IPS-15b (cell line): ENCODE data around the gene ABCC2.
"Not testable (repeated sequence)": the region's sequence is repeated elsewhere in the genome, so short reads cannot be mapped to it uniquely, and the experiment has no call there.

Experiments used
- H3K27me3 ChIP-seq: one replicate; pipeline ENCODE4 v1.6.1; 2013; ENCODE audit warnings: low read length; ENCODE audit not compliant: control insufficient read depth, insufficient read depth
- H3K36me3 ChIP-seq: one replicate; pipeline ENCODE4 v1.6.1; 2013; ENCODE audit warnings: low read length; ENCODE audit not compliant: control insufficient read depth, insufficient read depth
- H3K4me1 ChIP-seq: one replicate; pipeline ENCODE4 v1.6.1; 2013; ENCODE audit warnings: mild to moderate bottlenecking, low read length; ENCODE audit not compliant: control insufficient read depth, insufficient read depth
- H3K4me3 ChIP-seq: one replicate; pipeline ENCODE4 v1.5.1; 2013; ENCODE audit warnings: low read depth, low read length
- H3K9ac ChIP-seq: one replicate; pipeline ENCODE4 v1.6.1; 2013; ENCODE audit warnings: low read depth, mild to moderate bottlenecking, low read length
- H3K9me3 ChIP-seq: one replicate; pipeline ENCODE4 v1.6.1; 2013; ENCODE audit warnings: mild to moderate bottlenecking, low read length; ENCODE audit not compliant: control insufficient read depth, insufficient read depth

ABCC2 gene

DNA sequence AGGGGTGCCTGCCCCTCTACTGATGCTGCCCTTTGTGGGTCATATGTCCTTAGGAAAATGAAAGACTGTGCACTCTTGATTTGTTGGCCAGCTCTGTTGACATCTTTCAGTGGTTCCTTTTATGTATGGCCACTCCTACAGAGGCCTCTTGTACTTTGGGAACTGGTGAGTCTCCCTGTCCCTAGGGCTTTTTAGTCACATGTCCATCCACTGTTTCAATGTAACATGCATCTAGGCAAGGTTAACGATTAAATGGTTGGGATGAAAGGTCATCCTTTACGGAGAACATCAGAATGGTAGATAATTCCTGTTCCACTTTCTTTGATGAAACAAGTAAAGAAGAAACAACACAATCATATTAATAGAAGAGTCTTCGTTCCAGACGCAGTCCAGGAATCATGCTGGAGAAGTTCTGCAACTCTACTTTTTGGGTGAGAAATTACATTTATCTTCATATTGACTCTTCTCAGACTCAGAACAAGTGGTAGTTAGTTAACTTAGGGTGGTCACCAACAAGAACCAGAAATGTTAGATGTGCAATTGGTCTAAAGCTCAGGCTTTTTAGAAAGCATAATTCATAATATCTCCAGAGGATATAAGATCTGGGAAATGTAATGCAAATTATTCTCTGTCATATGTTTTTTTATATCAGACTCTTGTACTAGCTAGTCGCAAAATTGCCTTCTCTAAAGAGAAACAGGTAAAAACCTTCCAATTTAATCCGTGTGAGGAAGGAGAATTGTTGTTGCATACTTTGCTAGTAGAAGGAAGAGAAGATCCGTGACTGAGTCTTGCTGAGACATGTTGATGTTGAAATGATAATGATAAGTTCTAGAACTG, at the start of gene ABCC2:
ABCC2 (plus strand) TSS at position 194 of the 840 bp plus-strand sequence; CDS start at position 399, 205 bp downstream.
- H3K36me3 ChIP-seq = no peaks in the 10 kb centered on the region
- no peaks in the 10 kb centered on the region for H3K27me3 ChIP-seq
- no peaks in the 10 kb centered on the region for H3K9me3 ChIP-seq
- H3K4me1 ChIP-seq = peaks cover 17% of the 10 kb centered on the region
- no peak within 1 kb of the TSS for H3K4me3 ChIP-seq
- no peak within 1 kb of the TSS for H3K9ac ChIP-seq

DNA sequence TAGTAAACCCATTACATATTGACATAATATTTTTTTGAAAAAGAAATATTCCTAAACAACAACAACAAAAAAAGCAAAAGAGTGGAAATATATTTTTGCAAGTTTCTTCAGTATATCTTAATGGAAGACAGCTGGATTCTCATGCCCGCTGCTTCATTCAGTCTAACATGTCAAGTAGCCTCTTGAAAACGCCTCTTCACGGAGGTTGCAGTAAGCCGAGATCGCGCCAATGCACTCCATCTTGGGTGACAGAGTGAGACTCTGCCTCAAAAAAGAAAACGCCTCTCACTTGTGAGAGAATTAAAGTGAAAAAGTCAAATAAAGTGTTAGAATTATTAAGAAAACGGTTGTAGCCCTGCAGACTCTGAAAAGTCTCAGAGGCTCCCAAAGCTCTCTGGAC, 49.1 kb upstream of the ABCC2 start:
- peaks cover 5% of the 10 kb centered on the region for H3K36me3 ChIP-seq
- H3K9ac ChIP-seq = no peak overlapping the region
- no peaks in the 10 kb centered on the region for H3K27me3 ChIP-seq

GRCh38 chr10:99734111-99734510, 48.3 kb upstream of the ABCC2 start:
- H3K4me3 ChIP-seq, H3K9me3 ChIP-seq, H3K27me3 ChIP-seq, H3K36me3 ChIP-seq, H3K4me1 ChIP-seq, H3K9ac ChIP-seq: not testable (repeated sequence)

More for the DNA sequence above, 49.1 kb upstream of the ABCC2 start:
- Histone ChIP-seq H3K9me3 (no peaks in the 10 kb centered on the region), H3K4me1 (peaks cover 4% of the 10 kb centered on the region), H3K4me3 (no peak overlapping the region)

DNA sequence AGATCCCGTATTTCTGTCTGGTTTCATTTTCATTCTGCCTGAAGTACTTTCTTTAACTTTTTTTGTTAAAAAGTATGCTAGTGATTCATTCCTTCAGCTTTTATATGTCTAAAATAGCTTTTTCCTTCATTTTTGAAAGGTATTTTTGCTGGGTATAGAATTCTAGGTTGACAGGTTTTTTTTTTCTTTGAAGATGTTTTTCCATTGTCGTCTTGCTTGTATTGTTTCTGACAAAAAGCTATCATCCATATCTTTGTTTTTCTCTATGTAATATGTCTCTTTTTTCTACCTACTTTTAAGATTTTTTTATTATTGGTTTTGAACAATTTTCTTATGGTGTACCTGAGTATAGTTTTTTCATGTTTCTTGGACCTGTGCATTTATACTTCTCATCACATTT, 42.2 kb upstream of the ABCC2 start:
- Histone ChIP-seq H3K27me3 (no peaks in the 10 kb centered on the region), H3K36me3 (peaks cover 16% of the 10 kb centered on the region), H3K4me1 (no peaks in the 10 kb centered on the region), H3K9ac (no peak overlapping the region), H3K9me3 (no peaks in the 10 kb centered on the region), H3K4me3 (no peak overlapping the region)

- H3K4me1 ChIP-seq = no peaks in the 10 kb centered on the region
- H3K9me3 ChIP-seq = no peaks in the 10 kb centered on the region
- no peak overlapping the region for H3K9ac ChIP-seq
- peaks cover 20% of the 10 kb centered on the region for H3K36me3 ChIP-seq
- no peaks in the 10 kb centered on the region for H3K27me3 ChIP-seq
- no peak overlapping the region for H3K4me3 ChIP-seq
These were observed 41.4 kb upstream of the ABCC2 start for GRCh38 chr10:99740933-99741559.

- H3K9ac ChIP-seq = no peak overlapping the region
- no peaks in the 10 kb centered on the region for H3K9me3 ChIP-seq
- H3K36me3 ChIP-seq = peaks cover 20% of the 10 kb centered on the region
- H3K4me1 ChIP-seq = no peaks in the 10 kb centered on the region
- no peaks in the 10 kb centered on the region for H3K27me3 ChIP-seq
- no peak overlapping the region for H3K4me3 ChIP-seq
These were observed 40.2 kb upstream of the ABCC2 start for GRCh38 chr10:99742254-99742653.

DNA sequence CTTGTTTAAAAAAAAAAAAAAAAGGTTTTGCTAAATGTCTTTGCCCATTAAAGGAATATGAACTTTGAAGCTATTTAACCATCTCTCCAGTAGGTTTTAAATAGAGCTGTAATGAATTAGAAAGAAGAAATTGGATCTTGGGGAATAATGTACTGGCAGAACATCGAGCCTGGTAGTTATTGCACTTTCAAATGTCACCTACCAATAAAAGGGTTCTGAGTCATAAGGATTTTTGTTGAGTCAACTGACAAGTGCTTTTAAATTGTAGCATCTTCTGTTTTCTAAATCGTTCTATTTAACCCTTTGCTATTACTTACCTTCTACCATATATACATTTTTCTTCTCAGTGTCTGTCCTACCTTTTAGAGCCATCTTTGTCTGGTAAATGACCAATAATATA, 39.7 kb upstream of the ABCC2 start:
- H3K4me1 ChIP-seq = no peaks in the 10 kb centered on the region
- no peaks in the 10 kb centered on the region for H3K27me3 ChIP-seq
- no peak overlapping the region for H3K9ac ChIP-seq
- H3K9me3 ChIP-seq = no peaks in the 10 kb centered on the region
- H3K4me3 ChIP-seq = no peak overlapping the region
- H3K36me3 ChIP-seq = peaks cover 23% of the 10 kb centered on the region

DNA sequence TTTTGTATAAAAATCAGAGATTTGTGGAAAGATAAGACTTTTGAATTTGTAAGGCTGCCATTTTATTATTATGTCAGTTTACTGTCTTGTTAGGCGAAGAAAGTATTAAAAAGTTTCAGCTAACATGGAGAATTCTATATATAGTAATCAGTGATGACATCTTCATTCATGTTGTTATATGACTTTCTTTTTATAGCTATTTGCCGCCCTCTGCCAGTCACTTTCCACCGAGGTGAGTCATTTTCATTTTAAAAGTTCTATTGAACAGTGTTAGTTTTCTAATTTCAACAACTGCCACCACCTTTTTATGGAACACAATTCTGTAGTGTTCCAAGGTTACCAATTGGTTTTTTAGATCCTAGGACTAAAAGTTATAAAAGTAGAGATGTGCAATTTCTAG, 38.6 kb upstream of the ABCC2 start:
- no peaks in the 10 kb centered on the region for H3K4me1 ChIP-seq
- no peak overlapping the region for H3K9ac ChIP-seq
- H3K36me3 ChIP-seq = peaks cover 23% of the 10 kb centered on the region
- no peak overlapping the region for H3K4me3 ChIP-seq
- no peaks in the 10 kb centered on the region for H3K27me3 ChIP-seq
- no peaks in the 10 kb centered on the region for H3K9me3 ChIP-seq

- not testable (repeated sequence) for H3K27me3 ChIP-seq, H3K4me1 ChIP-seq, H3K4me3 ChIP-seq, H3K9me3 ChIP-seq, H3K9ac ChIP-seq
- peaks cover 19% of the 10 kb centered on the region for H3K36me3 ChIP-seq
These were observed 36.3 kb upstream of the ABCC2 start for GRCh38 chr10:99746166-99746565.

DNA sequence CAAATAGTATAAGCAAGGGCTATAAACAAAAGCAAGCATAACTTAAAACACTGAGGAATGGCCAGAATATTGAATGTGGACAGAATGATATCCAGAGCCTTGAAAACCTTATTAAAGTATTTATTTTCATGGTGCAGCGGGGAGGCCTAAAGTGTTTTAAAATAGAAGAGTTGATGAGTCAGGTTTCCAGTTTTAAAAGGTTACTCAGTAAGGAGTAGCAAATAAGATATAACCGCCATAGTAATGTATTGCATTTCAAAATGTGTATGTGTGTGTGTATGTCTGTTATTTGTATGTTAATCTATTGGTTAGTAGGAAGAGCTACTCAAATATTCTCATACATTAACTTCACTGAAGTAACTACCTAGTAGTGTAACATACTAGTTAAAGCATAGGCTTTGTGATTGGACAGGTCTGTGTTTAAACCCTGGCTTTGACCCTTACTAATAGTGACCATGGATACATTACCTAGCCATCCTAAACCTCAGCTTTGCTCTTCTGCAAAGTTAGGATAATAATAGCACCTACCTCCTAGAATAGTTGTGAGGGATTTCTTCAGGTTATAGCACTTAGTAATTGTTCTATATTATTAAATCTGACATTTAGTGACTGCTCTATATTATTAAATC, 33.5 kb upstream of the ABCC2 start:
- Histone ChIP-seq H3K27me3 (no peaks in the 10 kb centered on the region), H3K4me1 (no peaks in the 10 kb centered on the region), H3K9ac (no peak overlapping the region), H3K36me3 (peaks cover 16% of the 10 kb centered on the region), H3K4me3 (no peak overlapping the region), H3K9me3 (no peaks in the 10 kb centered on the region)

- peaks cover 16% of the 10 kb centered on the region for H3K36me3 ChIP-seq
- no peak overlapping the region for H3K9ac ChIP-seq
- no peak overlapping the region for H3K4me3 ChIP-seq
- no peaks in the 10 kb centered on the region for H3K4me1 ChIP-seq
- no peaks in the 10 kb centered on the region for H3K27me3 ChIP-seq
- no peaks in the 10 kb centered on the region for H3K9me3 ChIP-seq
These were observed 31.8 kb upstream of the ABCC2 start for GRCh38 chr10:99750641-99751040.

DNA sequence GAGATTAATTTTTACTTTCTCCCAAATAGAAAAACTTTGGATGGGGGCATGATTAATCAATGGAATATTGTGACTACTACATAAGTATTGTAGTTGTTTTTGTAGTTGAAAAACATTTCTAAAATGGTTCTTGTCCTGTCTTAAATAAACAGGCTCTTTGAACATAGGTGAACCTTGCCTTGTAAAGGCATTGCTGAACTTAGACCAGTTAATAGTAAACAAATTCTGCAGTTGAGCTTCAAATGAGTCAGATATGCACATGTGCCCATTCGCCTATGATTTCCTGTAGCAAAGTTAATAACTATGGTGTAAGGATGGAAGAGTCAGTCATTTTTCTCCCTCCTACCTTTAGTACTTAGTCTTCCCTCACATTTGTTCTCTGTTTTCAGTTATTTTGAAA, 27.8 kb upstream of the ABCC2 start:
- H3K36me3 ChIP-seq = peaks cover 4% of the 10 kb centered on the region

More for the DNA sequence above, 27.8 kb upstream of the ABCC2 start:
- H3K4me1 ChIP-seq = no peaks in the 10 kb centered on the region
- no peak overlapping the region for H3K4me3 ChIP-seq
- no peak overlapping the region for H3K9ac ChIP-seq
- H3K9me3 ChIP-seq = no peaks in the 10 kb centered on the region
- H3K27me3 ChIP-seq = no peaks in the 10 kb centered on the region
